Omental fat pad (tissue), 4 donors: ENCODE results near the gene ZKSCAN1. TPM values are rescaled to one million over a fixed set of nuclear protein-coding genes. Genes with fewer than 3 reads are reported as not detected.

Experiments used
- ATAC-seq: fragments of 150-250 bp; one replicate; pipeline ENCODE4 v1.9.1; 2016; ENCODE audit warnings: mild to moderate bottlenecking, moderate library complexity; ENCODE audit not compliant: low FRiP score
- DNase-seq: peaks from one replicate; pipeline ENCODE4 v3.0.0-alpha.2; 2019; ENCODE audit warnings: low spot score
- CTCF ChIP-seq, 3 donors: fragments of 450-650 bp; IDR thresholded peaks; one replicate each; pipeline ENCODE4 v1.5.1; 2016 to 2017; ENCODE audit warnings: antibody characterized with exemption in 3 of 3, mild to moderate bottlenecking in 3 of 3, moderate library complexity in 2 of 3
- total RNA-seq, 4 donors: library from RNA; depleted of rRNA; stranded (reverse); fragments of >200 nt; gene quantifications; one replicate each; pipeline ENCODE4 v1.1.0, GENCODE V29; 2016

Gene ZKSCAN1
- total RNA-seq, 4 donors from 2014 or later: 21.5 to 34.5 (median 28.0) TPM

DNA sequence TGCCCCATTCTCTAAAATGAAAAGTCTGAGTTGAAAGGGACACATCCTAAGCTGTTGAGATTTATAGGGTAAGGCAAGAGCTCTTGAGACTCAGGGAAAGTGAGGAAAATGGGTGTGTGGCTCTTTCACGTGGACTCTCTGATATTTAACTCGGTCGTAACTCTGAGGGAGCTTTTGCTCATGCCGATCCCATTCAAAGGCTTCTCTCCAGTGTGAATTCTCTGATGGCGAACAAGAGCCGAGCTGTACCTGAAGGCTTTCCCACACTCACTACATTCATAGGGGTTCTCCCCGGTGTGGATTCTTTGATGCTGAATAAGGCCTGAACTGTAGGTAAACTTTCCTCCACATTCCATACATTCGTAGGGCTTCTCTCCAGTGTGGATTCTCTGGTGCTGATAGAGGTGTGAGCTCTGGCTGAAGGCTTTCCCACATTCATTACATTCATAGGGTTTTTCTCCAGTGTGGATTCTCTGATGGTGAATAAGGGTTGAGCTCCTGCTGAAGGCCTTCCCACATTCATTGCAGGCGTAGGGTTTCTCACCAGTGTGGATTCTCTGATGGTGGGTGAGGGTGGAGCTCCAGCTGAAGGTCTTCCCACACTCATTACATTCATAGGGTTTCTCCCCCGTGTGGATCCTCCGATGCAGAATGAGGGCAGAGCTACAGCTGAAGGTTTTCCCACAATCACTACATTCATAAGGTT, 55.8 kb downstream of the ZKSCAN1 start:
- ATAC-seq (no peak), DNase-seq (no peak)
- TF ChIP-seq CTCF (IDR thresholded peaks at IDR 0.05): no peak

DNA sequence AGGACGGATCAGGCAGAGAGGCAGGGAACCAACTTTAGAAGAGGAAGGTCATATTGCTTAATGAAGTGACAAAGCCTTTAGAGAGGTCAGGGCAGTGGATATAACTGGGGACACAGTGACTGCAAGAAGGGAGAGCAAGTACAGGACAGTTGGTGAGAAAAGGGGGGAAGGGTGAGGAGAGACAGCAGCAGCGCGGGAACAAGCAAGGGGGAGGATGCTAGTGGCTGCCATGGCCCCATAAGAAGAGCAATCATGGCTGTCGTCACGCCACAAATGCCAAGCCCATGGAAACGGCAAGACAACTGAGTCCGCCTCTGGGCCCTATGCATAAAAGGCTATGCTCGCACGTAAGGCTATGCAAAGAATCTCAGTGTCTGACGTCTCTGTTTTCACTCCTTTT, 57.1 kb downstream of the ZKSCAN1 start:
- no peak for TF ChIP-seq CTCF (IDR thresholded peaks at IDR 0.05)
- no peak for ATAC-seq
- no peak for DNase-seq

DNA sequence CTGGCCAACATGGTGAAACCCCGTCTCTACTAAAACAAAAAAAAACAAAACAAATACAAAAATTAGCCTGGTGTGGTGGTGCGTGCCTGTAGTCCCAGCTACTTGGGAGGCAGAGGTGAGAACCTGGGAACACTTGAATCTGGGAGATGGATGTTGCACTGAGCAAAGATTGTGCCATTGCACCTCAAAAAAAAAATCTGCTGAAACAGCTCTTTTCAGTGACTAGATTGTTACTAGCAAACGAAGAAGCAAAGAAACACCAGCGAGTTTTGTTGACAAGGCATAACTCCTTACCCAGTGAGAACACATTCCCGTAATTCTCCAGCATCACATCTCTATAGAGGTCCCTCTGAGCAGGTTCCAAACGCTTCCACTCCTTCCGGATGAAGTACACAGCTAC, 59.4 kb downstream of the ZKSCAN1 start:
- no peak for TF ChIP-seq CTCF (IDR thresholded peaks at IDR 0.05)
- ATAC-seq (no peak), DNase-seq (no peak)

GRCh38 chr7:100075418-100075817, 60.0 kb downstream of the ZKSCAN1 start:
- DNase-seq (no peak), ATAC-seq (no peak)
- no peak for TF ChIP-seq CTCF (IDR thresholded peaks at IDR 0.05)

DNA sequence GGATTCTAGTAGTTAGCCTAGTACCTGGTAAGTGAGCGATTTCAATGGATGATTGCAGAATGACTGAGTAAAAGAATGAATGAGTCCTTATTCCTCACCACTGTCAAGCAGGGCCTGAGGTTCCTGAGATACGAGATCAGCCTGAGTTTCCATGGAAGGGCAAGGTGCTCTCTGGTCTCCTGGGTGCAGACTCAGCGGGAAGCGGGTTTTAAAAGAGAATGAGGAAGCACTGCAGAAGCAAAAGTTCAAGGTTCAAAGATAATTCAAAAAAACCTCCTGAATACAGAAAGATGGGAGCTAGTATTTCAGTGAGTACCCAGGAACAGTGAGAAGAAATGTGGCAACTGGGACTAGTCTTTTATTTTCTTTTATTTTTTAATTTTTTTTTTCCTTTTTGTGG, 61.8 kb downstream of the ZKSCAN1 start:
- ATAC-seq (no peak), DNase-seq (no peak)
- TF ChIP-seq CTCF (IDR thresholded peaks at IDR 0.05): no peak

GRCh38 chr7:100079024-100079560, 63.7 kb downstream of the ZKSCAN1 start:
- no peak for DNase-seq
- no peak for ATAC-seq
- no peak for TF ChIP-seq CTCF (IDR thresholded peaks at IDR 0.05)

DNA sequence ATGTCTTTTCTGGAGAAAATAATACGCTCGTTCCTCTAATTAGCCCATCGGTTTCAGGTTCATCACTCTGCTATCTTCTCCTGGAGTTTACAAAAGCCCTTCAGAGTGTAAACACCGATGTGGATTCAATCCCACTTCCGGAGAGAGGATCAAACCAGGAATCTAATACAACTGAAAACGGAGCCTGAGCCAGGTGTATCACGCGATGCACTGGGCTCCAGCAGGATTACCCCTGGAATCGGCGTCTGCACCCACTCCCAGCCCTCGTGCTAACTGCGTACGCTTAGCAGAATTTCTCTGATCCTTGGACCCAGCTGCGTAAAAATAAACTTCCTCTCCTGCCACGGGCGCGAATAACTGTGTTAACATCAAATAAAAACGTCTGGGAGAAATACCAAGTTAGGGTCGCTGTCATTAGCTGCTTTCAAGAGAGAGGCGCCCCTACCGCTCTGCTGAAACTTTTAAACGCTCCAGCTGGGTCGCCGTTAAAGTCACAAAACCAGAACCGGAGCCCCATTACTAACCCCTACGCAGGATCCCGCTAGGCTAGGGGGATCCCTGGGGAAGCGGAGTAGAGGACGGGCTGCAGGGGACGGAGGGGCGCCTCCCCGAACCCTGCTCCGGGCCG, 65.6 kb downstream of the ZKSCAN1 start:
- no peak for TF ChIP-seq CTCF (IDR thresholded peaks at IDR 0.05)
- peak; percentile 25 for ATAC-seq
- DNase-seq: no peak
